HG02943 (cell line): ENCODE measurements around the gene ADAMTS14.

Source experiments
- ATAC-seq: cut with Tn5 transposase; IDR thresholded peaks from one replicate; pipeline ENCODE4 v1.9.1; 2021; ENCODE audit warnings: mild to moderate bottlenecking, low read depth, moderate library complexity; ENCODE audit not compliant: unreplicated experiment

ADAMTS14 gene

GRCh38 chr10:70810967-70811366, 138.7 kb downstream of the ADAMTS14 start:
- no peak for ATAC-seq

- ATAC-seq: no peak
Observed at GRCh38 chr10:70811881-70812280, 139.6 kb downstream of the ADAMTS14 start.
